ENCODE results near the gene SLC4A1AP.
A peak's percentile ranks its signal among the peaks of the same experiment; 100 is the strongest.

SLC4A1AP gene

GRCh38 chr2:27703638-27704341 lies 40.1 kb downstream of the SLC4A1AP start:
- DNase-seq (ENCODE audit: extremely low read depth, low read depth): peak; percentile 99
- TF ChIP-seq CTCF (IDR thresholded peaks at IDR 0.05; ENCODE audit: low read depth, low read length, missing control alignments): peak; percentile 88
- no peak overlapping the region for H3K4me3 ChIP-seq (replicated peaks; ENCODE audit: low read depth, low read length)

GRCh38 chr2:27704342-27704876 lies 40.7 kb downstream of the SLC4A1AP start:
- H3K4me3 ChIP-seq (replicated peaks; ENCODE audit: low read depth, low read length): no peak overlapping the region
- no peak for DNase-seq (ENCODE audit: extremely low read depth, low read depth)
- no peak for TF ChIP-seq CTCF (IDR thresholded peaks at IDR 0.05; ENCODE audit: low read depth, low read length, missing control alignments)

- no peak for TF ChIP-seq CTCF (IDR thresholded peaks at IDR 0.05; ENCODE audit: low read depth, low read length, missing control alignments)
- DNase-seq (ENCODE audit: extremely low read depth, low read depth): peak; percentile 88
- no peak overlapping the region for H3K4me3 ChIP-seq (replicated peaks; ENCODE audit: low read depth, low read length)
These were observed 42.3 kb downstream of the SLC4A1AP start for GRCh38 chr2:27705851-27706622.

- no peak overlapping the region for H3K4me3 ChIP-seq (replicated peaks; ENCODE audit: low read depth, low read length)
- no peak for TF ChIP-seq CTCF (IDR thresholded peaks at IDR 0.05; ENCODE audit: low read depth, low read length, missing control alignments)
- DNase-seq (ENCODE audit: extremely low read depth, low read depth): no peak
These were observed 44.0 kb downstream of the SLC4A1AP start for GRCh38 chr2:27707462-27708256.

- no peak overlapping the region for H3K4me3 ChIP-seq (replicated peaks; ENCODE audit: low read depth, low read length)
- no peak for DNase-seq (ENCODE audit: extremely low read depth, low read depth)
- no peak for TF ChIP-seq CTCF (IDR thresholded peaks at IDR 0.05; ENCODE audit: low read depth, low read length, missing control alignments)
These were observed 44.6 kb downstream of the SLC4A1AP start for GRCh38 chr2:27708257-27708654.

DNA sequence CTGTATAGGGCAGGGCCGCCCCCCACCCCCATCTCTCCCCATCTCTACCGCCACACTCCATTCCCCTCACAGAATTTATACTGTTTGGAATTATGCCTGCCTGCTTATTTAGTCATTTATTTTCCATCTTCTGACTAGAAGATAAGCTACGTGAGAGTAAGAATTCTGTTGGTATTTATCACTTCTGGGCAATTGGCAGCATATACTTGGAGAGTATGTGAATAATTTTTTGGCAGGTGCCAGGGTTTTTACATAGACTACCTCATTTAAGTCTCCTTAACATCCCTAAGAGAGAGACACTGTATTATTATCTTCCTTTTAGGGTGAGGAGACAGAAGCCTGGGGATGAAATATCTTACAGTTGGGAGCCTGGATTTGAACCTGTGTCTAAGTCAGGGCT lies 45.0 kb downstream of the SLC4A1AP start:
- TF ChIP-seq CTCF (IDR thresholded peaks at IDR 0.05; ENCODE audit: low read depth, low read length, missing control alignments): no peak
- no peak for DNase-seq (ENCODE audit: extremely low read depth, low read depth)
- H3K4me3 ChIP-seq (replicated peaks; ENCODE audit: low read depth, low read length): no peak overlapping the region

Data from HFF-Myc (cell line).